ENCODE results near the gene GCSAML.

Gene GCSAML

GRCh38 chr1:247574664-247575063, 25.7 kb downstream of the GCSAML start:
- no peak for DNase-seq

GRCh38 chr1:247576514-247576913, 27.6 kb downstream of the GCSAML start:
- no peak for DNase-seq

- DNase-seq, result no peak
These were observed 30.1 kb downstream of the GCSAML start for GRCh38 chr1:247578946-247579460.

- no peak for DNase-seq
These were observed 39.1 kb downstream of the GCSAML start, which contains the start of gene OR2G2 for GRCh38 chr1:247588060-247588459. TSS of gene OR2G2 (plus strand) at chr1:247588360. CDS start at chr1:247588360, 0 bp downstream.

GRCh38 chr1:247605286-247605685, 56.4 kb downstream of the GCSAML start, which contains the start of gene OR2G3:
TSS of gene OR2G3 (plus strand) at chr1:247605586. CDS start at chr1:247605586, 0 bp downstream.
- no peak for DNase-seq

GRCh38 chr1:247613405-247613804, 64.5 kb downstream of the GCSAML start:
- no peak for DNase-seq

- no peak for DNase-seq
These were observed 65.7 kb downstream of the GCSAML start for GRCh38 chr1:247614625-247615024.

All from right forelimb (tissue), 1 donor.